Mesenteric fat pad (tissue), 1 donor: ENCODE results near the gene DNAH10. TPM values are rescaled to one million over a fixed set of nuclear protein-coding genes. Genes with fewer than 3 reads are reported as not detected.

Source experiments
- DNase-seq: peaks from one replicate; pipeline ENCODE4 v3.0.0-alpha.2; 2020; ENCODE audit warnings: low spot score
- total RNA-seq: library from RNA; stranded (reverse); fragmentation: NEBNext Ultra II Directional; extraction: Animal tissue kit (Norgen Biotek cat#: 25700); gene quantifications from one replicate; pipeline ENCODE4 v1.2.1, GENCODE V29; 2021
- donor health status: DM: yes; HTN: yes; CAD: no.

Gene DNAH10
- total RNA-seq, 1 donor from 2014 or later, result 0.51 TPM

DNA sequence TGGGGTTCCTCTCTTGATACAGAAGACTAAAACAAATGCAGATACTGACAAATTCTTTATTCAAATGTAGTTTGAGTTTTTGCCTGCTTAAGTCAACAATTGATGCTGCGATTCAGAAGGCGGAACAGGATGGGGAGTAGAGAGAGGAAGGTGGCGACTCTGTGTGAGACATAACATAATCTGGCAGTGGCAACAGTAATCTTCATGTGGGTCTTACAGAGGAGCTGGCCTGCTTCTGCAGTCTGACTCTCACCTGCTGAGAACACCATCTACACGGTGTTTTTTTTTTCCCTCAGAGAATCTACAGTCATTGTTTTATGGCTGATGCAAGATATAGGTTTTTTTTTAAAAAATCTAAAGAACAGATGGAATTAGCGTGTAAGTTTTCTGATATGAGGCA lies 200.4 kb downstream of the DNAH10 start:
- DNase-seq, result no peak

DNA sequence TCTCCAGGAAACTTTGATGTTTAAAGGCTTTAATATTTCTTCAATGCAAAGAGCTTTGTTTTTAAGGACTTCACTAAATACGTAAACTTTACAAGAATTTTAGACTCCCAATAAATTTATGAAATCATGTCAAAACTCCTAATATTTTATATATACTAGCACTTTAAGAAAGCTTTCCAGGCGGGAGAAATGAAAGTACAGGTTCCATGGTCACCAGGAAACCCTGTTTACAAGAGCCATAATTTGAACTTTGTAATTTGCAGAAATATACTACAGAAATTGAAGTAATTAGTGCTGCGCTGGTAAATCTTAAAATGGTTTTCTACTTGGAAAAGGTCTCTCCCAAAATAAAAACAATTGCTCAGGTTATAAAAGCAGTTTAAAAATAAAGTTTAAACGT lies 201.7 kb downstream of the DNAH10 start:
- no peak for DNase-seq

DNA sequence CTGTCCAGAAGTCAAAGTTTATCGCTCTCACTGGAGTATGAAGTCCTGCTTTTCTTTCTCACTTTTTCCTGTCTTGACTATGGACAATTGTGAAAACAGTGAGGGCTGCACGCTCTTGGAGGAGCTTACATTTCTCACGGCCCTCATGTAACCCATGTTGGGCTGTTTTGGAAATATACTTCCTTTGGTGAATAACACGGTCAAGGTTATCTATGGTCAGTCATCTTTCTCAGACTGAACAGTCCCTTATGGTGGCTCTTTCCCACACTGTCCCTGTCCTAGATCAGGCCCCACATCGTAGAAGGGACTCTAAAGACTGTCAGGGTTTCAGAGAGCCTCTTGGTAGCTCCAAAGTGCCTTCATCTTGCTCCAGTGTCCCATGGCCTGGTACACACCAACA lies 203.3 kb downstream of the DNAH10 start:
- no peak for DNase-seq

DNA sequence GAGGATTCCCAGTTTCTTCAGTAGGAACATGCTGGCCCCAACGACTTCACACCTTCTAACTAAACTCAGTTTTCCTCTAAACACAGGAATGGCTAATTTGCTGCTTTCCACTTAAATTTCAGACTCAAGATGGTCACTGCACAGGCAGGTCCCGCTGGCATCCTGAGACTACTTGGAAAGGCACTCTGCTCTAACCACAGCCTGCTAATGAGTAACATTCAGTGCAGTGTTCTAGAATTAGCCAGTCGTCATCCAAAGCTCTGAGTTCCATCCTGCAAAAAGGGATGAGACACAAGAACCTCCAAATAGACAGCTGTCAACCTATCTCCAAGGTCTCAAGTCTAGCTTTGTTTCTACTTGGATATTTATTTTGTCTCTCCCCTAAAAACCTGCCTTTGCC lies 204.5 kb downstream of the DNAH10 start:
- no peak for DNase-seq

DNA sequence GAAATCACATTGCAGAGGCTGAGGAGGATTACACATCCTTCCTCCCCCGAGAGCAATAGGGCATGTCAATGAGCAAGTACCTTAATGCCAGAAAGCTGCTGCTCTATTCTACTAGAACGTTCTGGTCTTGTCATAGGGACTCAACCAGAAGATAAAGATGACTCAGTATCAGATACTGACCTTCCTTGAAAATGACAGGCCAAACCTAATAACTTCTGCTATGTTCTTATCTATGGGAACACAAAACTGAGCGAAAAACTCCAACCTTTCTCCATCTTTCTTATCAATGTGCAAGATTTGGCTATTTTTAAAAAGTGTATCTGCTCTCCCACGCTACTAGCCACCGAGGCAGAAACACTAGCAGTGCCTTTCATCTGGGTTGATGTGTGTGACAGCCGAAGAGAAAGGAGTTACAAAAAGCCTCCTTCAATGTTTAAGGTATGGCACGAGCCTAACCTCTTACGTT lies 205.1 kb downstream of the DNAH10 start:
- no peak for DNase-seq

DNA sequence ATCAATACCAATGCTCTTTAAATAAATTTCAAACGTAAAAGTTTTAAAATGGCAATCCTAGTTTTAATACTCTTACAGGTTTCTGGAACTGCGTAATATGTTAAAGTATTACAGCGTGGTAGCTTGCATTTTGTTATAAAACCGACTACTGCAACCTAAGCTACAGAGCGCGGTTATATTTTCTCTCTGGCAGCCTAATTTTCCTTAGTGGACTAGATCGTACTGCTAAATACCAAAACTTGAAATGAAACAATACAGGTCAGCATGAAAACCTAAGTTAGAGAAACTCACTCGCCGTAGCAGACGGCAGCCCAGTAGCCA lies 209.3 kb downstream of the DNAH10 start:
- DNase-seq, result no peak

DNA sequence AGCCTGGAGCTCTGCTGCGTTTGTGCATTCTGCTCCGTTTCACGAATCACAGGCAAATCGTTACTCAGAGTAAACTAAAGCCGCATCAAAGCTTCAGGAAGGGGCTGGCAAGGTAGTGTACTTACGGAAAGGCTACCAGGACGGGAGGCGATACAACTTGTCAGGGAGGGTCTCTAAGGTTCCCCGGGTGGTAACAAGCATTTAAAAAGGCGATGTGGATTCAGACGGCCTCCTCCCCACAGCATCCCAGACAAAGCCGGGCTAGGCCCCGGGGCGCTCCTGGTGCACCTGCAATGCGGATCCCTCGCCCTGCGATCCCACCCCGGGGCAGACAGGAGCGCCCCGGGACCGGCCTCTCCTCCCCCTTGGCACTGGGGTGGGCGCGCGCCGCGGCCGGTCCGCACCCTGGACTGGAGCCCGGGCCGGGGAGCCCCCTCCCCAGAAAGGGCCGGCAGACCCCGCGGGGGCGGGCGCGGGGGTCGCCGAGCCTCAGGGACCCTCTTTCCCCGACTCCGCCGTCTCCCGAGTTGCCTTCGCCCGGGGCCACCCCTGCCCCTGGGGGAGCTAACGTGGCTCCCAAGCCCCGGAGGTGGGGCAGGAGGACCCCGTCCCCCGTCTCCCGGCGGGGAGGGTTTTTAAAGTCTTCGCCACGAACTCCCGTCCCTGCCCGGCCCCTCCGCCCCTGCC lies 209.8 kb downstream of the DNAH10 start:
- DNase-seq, result no peak

DNA sequence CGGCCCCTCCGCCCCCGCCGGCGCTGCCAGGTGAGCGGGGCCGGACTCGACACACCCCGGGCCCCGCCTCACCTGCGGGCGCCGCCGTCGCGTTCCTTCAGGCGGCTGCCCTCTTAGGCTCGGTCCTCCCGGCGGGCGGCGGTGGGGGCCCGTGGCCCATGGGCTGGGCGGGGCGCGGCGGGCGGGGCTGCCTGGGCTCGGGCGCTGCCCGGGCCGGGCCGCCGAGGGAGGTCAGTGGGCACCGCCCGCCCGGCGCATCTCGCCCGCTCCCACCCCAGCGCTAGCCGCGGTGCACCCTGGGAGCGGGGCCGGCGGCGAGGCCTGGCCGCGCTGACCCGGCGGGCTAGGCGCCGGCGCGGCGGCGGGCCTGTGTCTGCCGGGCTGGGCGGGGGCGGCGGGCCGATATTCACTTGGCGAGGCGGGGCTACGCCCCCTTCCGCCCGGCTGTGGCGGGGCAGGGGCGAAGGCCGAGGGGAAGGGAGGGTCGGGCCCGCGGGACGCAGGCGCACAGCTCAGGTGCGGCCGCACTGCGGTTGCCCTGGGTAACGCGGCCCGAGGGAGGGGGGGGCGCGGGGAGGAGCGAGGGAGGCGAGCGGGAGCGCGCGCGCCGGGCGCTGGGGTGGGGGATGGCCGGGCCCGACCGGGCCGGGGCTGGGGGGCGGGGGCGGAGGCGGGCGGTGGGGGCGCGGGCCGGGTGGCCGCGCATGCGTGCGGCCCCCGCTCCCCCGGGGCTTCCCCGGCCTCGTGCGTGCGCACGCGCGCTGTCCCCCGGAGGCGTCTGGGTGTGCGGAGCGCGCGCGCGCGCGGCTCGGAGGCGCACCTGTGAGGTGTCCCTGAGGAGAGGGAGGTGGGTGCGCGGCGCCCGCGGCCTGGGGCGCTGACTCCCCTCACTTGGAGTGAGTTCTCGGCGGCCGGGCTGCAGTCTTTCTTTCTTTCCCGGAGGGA lies 210.6 kb downstream of the DNAH10 start, which contains the start of the genes CCDC92 and ZNF664:
Gene CCDC92 (minus strand): TSS at position 375 of the 945 bp plus-strand sequence. CDS start 28,526 bp downstream, outside the sequence.
Gene ZNF664 (plus strand): TSS at position 759 of the 945 bp plus-strand sequence. CDS start 38,930 bp downstream, outside the sequence.
- DNase-seq, result peak; percentile 97

DNA sequence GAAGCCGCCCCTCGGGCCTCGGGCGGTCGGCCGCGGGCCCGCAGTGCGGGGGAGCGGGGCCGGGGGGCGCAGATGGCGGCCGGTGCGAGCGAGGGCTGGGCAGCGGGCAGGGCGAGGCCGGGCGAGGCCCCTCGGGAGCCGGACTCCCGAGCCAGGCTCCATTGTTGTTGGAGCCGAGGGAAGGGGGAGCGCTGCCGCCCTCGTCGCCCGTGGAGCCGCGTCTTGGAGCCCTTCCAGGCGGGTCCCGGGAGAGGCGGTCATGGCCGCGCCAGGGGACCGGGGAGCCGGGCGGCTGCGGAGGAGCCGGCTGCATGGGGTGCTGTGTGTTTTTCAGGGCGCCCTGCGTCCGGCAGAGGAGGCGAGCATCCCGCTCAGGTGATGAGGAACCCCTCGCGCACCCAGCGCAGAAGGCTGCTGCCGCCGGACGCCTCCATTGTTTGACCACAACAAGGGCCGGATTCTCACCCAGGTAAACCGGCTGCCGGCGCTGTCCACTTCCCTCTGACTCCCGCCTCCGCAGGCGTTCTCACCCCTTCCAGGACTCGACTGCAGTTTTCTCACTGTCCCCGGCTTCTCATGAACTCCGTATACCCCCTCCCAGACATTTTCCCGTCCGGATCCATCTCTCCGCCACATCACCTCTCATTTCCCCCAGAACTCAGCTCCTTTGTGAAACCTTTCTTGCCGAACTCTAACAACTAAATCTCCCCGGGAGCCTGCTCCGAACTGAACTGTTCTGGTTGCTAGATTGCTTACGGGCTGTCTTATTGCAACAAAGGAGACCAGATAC lies 211.6 kb downstream of the DNAH10 start:
- DNase-seq, result no peak

DNA sequence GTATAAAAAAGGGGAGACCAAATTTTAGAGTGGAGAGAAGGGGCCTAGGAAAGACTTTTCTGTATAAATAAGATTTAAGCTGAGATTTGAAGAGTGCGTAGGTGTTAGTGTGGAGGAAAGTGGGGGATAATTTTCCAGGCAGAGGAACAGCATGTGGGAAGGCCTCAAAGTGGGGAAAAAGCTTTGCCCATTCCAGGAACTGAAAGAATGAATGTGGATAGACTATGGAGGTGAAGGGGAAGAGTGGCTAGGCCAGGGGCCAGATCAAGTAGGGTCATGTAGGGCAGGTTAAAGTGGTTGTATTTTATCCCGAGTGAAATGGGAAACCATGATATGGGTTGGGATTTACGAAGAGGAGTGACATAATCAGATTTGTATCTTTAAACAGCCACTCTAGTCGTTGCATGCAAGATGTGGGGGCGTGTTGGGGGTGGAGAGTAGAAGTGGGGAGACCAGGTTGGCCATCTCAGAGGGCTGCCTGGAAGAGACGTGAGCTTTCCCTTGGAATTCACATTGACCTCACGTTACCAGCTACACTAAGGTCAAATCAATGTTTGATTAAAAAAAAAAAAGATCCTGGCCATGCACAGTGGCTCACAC lies 214.2 kb downstream of the DNAH10 start:
- DNase-seq, result no peak

DNA sequence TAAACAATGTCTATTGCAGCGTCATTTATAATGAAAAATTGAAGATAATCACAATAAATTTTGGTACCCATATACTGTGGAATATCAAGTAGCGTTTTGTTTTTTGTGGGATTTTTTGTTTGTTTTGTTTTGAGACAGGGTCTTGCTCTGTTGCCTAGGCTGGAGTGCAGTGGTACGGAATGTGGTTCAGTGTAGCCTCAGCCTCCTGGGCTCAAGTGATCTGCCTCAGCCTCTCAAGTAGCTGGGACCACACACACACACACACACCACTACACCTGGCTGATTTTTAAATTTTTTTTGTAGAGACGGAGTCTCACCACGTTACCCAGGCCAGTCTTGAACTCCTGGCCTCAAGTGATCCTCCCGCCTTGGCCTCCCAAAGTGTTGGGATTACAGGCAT lies 217.5 kb downstream of the DNAH10 start:
- DNase-seq, result no peak

DNA sequence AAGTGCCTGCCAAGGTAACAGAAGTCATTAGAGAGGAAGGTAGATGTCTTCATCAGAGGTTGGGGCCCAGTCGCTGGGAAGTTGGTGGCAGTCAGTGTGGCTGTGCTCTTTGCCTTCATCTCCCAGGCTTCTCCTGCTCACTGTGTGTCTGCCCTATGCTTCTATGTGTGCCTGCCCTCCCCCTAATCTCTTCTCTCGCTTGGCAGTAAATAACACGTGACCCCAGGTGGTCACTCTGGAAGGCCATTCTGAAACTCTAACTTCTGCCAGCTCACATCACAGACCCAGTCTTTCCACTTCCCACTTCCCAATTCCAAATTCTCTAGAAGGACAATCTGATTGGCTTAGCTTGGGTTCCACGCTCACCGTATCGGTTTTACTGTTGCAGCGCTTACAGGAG lies 220.2 kb downstream of the DNAH10 start:
- DNase-seq, result no peak

DNA sequence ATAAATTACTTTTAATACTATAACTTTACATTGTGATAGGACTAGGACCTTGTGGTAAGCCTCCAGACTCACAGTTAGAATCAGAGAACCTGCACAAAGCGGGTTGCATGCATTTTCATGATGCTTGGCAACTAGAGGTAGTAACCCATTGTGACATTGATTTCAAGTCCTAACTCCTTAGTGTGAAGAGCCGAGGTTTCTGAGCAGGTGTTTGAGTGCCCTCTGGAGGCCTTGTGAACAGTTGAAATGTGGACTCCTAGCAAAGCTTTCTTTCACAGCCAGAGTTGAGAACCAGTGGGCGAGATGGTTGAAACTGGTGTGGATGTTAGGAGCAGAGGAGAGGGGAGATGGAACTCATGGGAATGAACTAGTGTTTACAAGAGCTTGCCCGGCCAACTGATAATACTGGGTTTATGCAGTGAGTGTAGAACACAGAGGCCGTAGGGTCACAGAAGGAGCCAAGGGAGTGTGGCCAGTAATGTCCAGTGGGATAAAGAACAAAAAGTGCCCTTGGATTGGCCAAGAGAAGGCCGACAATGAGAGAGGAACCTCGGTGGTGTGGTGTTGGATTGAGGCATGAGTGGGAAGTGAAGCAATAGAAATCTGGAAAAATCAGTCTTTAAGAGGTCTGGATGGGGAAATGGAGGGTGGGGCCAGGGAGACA lies 221.9 kb downstream of the DNAH10 start:
- no peak for DNase-seq

DNA sequence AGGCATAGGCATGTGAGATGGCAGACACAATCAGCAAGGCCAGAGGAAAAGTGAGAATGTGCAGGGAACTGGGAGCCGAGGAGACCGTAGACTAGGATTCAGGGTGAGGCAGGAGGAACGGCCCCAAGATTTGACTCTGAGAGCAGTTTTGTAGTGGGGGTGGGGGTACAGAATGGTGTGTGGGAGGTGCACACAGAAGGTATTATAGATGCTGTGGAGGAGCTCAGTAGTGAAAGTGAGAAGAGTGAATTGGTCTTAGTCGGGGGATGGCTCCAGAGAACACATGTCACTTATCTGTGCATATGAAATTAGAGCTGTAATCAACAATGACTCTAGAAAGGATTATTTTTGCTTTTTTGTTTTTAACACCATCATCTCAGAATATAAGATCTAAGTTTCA lies 222.8 kb downstream of the DNAH10 start:
- no peak for DNase-seq

Other genes starting within 250 kb of the DNAH10 start
- 17.9 TPM for gene RILPL1, start 228.6 kb upstream of the DNAH10 start, total RNA-seq
- 241 TPM for gene TMED2, start 177.7 kb upstream of the DNAH10 start, total RNA-seq
- gene DDX55, start 160.2 kb upstream of the DNAH10 start, total RNA-seq, result 20.1 TPM
- gene EIF2B1, start 128.6 kb upstream of the DNAH10 start, total RNA-seq, result 45.6 TPM
- 20.5 TPM for gene GTF2H3, start 128.5 kb upstream of the DNAH10 start, total RNA-seq
- gene TCTN2, start 91.2 kb upstream of the DNAH10 start, total RNA-seq, result 6.6 TPM
- gene ATP6V0A2, start 49.9 kb upstream of the DNAH10 start, total RNA-seq, result 33.3 TPM
- gene CCDC92, start 210.5 kb downstream of the DNAH10 start, total RNA-seq, result 68.7 TPM
- gene ZNF664, start 210.9 kb downstream of the DNAH10 start, total RNA-seq, result 85.0 TPM